GM12892 (cell line): ENCODE data around the gene XPNPEP1.

ENCODE experiments used
- POLR2A ChIP-seq: IDR thresholded peaks from 2 replicates; pipeline ENCODE4 v1.6.1; 2011; ENCODE audit warnings: low read depth, low read length, control low read depth
- POLR2AphosphoS5 ChIP-seq: IDR thresholded peaks from 2 replicates; pipeline ENCODE4 v1.6.1; 2011; ENCODE audit warnings: low read depth, low read length, control low read depth
- TAF1 ChIP-seq: IDR thresholded peaks from 2 replicates; pipeline ENCODE4 v1.6.1; 2011; ENCODE audit warnings: low read depth, mild to moderate bottlenecking, control low read depth, low read length, borderline replicate concordance

- no peak for TF ChIP-seq POLR2A
- no peak for TF ChIP-seq POLR2AphosphoS5
- TF ChIP-seq TAF1: no peak
Measured at GRCh38 chr10:109915566-109915965, 7.7 kb downstream of the XPNPEP1 start.
